Measurements from ENCODE around the gene UBP1.
"Not testable (repeated sequence)": the region's sequence is repeated elsewhere in the genome, so short reads cannot be mapped to it uniquely, and the experiment has no call there.

UBP1 gene

DNA sequence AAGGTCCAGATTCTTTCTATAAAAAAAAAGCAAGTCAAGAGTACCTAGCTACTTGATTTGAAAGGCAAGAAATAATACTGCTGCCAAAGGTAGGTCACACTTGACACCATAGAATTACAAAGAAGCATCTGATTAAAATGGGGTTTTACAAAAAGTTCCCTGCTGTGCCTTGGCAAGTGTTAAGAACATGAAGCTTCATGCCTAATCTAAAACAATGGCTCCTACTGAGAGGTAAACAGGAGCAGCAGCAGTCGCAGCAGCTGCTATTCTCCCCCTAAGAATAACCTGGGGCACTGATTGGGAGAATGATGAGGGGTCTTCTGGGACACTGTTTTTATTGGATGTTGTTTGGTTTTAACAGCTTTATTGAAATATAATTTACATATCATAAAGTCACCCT is 14.1 kb downstream of the UBP1 start:
- Mint-ChIP-seq H3K27me3 (no peaks in the 10 kb centered on the region), H3K36me3 (peaks cover 22 to 32% of the 10 kb centered on the region in 2 donors), H3K4me3 (no peak overlapping the region), H3K9me3 (peaks cover 0 to 1% of the 10 kb centered on the region in 2 donors), H3K27ac (no peak overlapping the region), H3K4me1 (peaks cover 25 to 56% of the 10 kb centered on the region in 2 donors)
- ATAC-seq (replicated peaks), result no peak
- no peak for DNase-seq

DNA sequence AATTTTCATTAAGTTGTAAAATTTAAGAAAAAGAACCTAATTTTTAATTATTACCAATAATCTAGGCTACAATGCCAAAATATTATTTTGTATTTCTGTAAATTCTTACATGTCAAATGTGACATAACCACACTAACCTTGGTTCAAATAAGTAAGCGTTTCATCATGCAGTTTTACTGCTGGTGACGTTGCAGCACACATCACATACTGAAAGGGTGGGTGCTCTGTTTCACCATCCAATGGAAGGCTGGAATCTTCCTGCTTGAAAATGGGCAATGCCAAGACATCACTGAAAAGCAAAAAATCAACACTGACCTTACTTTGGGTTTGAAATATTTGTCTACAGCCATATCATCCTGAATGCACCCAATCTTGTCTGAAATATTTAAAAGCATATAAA is 14.8 kb downstream of the UBP1 start:
- Mint-ChIP-seq H3K36me3 (peaks cover 26 to 32% of the 10 kb centered on the region in 2 donors), H3K4me3 (no peak overlapping the region), H3K27ac (no peak overlapping the region), H3K4me1 (peaks cover 21 to 56% of the 10 kb centered on the region in 2 donors), H3K27me3 (no peaks in the 10 kb centered on the region), H3K9me3 (peaks cover 0 to 1% of the 10 kb centered on the region in 2 donors)
- no peak for ATAC-seq (replicated peaks)
- DNase-seq, result no peak

DNA sequence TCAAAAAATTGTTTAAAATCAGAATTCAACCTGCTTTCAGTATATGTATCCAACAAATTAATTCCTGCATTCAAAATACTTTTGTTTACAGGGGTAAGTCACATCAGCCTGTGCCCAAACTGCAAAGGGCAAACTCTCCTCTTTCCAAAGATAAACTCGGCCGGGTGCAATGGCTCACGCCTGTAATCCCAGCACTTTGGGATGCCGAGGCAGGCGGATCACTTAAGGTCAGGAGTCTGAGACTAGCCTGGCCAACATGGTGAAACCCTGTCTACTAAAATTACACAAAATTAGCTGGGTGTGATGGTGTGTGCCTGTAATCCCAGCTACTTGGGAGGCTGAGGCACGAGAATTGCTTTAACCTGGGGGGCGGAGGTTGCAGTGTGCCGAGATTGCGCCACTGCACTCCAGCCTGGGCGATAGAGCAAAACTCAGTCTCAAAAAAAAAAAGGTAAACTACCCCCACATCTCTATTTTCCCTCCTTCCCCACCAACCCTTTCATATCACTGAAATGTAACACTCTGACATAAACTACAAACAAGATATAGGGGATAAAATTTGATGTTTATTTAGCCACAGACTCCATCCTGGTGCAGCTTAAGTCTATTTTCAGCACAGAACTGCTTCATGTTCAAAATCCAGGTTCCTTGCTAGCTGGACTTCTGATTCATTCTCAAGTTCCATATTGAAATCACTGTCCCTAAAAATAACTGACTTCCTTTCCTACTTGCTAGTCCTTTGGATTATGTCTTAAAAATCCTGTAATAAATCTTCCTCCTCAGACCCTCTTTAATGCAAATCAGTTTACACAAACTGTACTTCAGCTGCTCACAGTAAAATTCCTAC is 15.4 kb downstream of the UBP1 start:
- H3K27ac Mint-ChIP-seq, result no peak overlapping the region

DNA sequence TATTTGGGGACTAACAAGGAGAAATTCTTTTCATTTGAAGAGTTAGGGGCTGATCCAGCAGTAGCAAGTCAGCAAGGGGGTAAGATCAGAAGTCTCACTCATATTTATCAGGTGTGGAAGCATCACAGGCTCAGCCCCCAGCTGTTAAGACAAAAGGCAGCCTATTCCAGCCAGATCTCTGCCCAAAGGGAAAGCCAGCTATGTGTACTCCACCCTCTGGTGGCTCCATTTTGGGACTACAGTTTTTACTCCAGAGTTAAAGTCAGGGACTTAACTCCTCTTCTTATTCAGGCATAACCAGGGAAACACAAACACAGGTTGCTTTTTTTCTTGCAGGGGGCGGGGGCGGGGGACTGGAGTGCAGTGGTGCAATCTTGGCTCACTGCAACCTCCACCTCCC is 19.2 kb downstream of the UBP1 start:
- no peak for ATAC-seq (replicated peaks)
- no peak for DNase-seq
- H3K27me3 Mint-ChIP-seq, result no peaks in the 10 kb centered on the region
- H3K27ac Mint-ChIP-seq, result no peak overlapping the region
- H3K9me3 Mint-ChIP-seq, result peaks cover 0 to 1% of the 10 kb centered on the region in 2 donors
- no peak overlapping the region for H3K4me3 Mint-ChIP-seq
- H3K36me3 Mint-ChIP-seq, result peaks cover 38 to 56% of the 10 kb centered on the region in 2 donors
- peaks cover 11 to 29% of the 10 kb centered on the region in 2 donors for H3K4me1 Mint-ChIP-seq

More for the DNA sequence above, 15.4 kb downstream of the UBP1 start:
- peaks cover 0 to 1% of the 10 kb centered on the region in 2 donors for H3K9me3 Mint-ChIP-seq
- ATAC-seq (replicated peaks), result no peak
- no peak overlapping the region for H3K4me3 Mint-ChIP-seq
- H3K27me3 Mint-ChIP-seq, result no peaks in the 10 kb centered on the region
- DNase-seq, result no peak
- H3K36me3 Mint-ChIP-seq, result peaks cover 28 to 37% of the 10 kb centered on the region in 2 donors
- H3K4me1 Mint-ChIP-seq, result peaks cover 17 to 56% of the 10 kb centered on the region in 2 donors

DNA sequence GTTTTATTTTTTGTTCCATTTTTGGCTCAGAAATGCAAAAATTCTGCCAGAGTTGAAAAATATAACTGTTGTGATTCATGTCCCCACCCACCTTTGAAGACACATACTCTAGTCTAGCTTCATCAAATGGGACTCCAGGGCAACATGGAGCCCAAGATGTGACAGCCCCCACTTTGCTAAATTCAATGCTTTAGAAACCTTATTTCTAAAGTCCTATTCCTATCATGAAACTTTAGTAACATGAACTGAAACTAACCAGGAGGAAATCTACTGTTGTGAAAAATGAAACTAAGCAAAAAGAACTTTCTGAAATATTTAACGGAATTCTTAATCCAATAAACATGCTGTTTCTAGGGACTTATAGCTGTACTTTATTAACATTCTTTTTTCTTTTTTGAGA is 20.3 kb downstream of the UBP1 start:
- Mint-ChIP-seq H3K27me3 (no peaks in the 10 kb centered on the region), H3K27ac (no peak overlapping the region), H3K9me3 (peaks cover 0 to 1% of the 10 kb centered on the region in 2 donors), H3K4me3 (no peak overlapping the region), H3K36me3 (peaks cover 40 to 57% of the 10 kb centered on the region in 2 donors), H3K4me1 (peaks cover 13 to 29% of the 10 kb centered on the region in 2 donors)
- DNase-seq (no peak), ATAC-seq (replicated peaks) (no peak)

DNA sequence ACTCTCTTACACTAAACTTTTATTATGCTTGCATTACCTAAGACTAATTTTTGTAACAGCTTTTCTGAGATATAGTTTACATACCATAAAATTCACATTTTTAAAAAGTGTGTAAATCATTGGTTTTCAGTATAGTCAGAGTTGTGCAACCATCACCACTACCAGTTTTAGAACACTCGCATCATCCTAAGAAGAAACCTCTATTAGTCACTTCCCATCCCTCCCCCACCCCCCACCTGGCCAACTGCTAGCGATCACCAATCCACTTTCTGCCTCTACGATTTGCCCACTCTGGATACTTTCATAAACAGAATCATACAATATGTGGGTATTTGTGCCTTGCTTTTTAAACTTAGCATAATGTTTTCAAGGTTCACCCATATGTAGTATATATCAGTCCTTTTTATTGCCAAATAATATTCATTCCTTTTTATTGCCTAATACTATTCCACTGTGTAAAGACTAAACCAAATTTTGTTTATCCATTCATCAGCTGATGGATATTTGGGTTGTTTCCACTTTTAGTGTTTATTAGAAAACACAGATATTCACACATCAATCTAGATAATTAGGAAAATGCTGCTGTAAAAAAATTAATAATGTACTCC is 23.0 kb downstream of the UBP1 start:
- Mint-ChIP-seq H3K4me1 (peaks cover 13 to 31% of the 10 kb centered on the region in 2 donors), H3K27ac (peak overlapping the region; percentile 7), H3K9me3 (peaks cover 0 to 3% of the 10 kb centered on the region in 2 donors), H3K27me3 (no peaks in the 10 kb centered on the region), H3K36me3 (peaks cover 46 to 66% of the 10 kb centered on the region in 2 donors), H3K4me3 (no peak overlapping the region)
- no peak for ATAC-seq (replicated peaks)
- DNase-seq, result no peak

DNA sequence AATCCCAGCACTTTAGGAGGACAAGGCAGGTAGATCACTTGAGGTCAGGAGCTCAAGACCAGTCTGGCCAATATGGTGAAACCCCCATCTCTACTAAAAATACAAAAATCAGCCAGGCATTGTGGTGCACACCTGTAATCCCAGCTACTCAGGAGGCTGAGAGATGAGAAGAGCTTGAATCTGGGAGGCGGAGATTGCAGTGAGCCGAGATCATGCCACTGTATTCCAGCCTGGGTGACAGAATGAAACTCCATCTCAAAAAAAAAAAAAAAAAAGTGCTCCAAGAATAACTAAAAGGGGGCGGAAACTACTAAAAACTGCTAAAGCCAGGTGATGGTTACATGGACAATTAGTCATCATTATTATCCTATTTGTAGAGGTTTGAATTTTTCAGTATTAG is 29.4 kb downstream of the UBP1 start:
- H3K36me3 Mint-ChIP-seq, result peaks cover 39 to 60% of the 10 kb centered on the region in 2 donors
- not testable (repeated sequence) for H3K27me3 Mint-ChIP-seq; H3K27ac Mint-ChIP-seq; H3K9me3 Mint-ChIP-seq; H3K4me3 Mint-ChIP-seq; DNase-seq; H3K4me1 Mint-ChIP-seq; ATAC-seq (replicated peaks)

DNA sequence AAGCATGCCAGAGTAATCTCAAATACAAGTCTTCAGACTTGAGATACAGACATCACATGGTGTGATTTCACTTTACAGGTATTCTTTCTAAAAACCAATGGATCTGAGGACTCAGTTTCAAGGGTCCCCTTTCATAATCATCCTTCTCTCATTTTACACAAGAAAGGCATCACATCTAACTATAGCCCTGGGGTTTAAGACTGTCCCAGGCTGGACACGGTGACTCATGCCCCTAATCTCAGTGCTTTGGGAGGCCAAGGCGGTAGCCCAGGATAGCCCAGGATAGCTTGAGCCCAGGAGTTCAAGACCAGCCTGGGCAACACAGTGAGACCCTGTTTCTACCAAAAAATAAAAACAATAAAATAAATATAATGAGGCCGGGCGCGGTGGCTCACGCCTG is 36.4 kb downstream of the UBP1 start:
- no peaks in the 10 kb centered on the region for H3K27me3 Mint-ChIP-seq
- H3K9me3 Mint-ChIP-seq, result no peaks in the 10 kb centered on the region
- peaks cover 21 to 45% of the 10 kb centered on the region in 2 donors for H3K36me3 Mint-ChIP-seq
- no peak overlapping the region for H3K4me3 Mint-ChIP-seq
- H3K4me1 Mint-ChIP-seq, result no peaks in the 10 kb centered on the region
- H3K27ac Mint-ChIP-seq, result no peak overlapping the region
- ATAC-seq (replicated peaks) (no peak), DNase-seq (no peak)

DNA sequence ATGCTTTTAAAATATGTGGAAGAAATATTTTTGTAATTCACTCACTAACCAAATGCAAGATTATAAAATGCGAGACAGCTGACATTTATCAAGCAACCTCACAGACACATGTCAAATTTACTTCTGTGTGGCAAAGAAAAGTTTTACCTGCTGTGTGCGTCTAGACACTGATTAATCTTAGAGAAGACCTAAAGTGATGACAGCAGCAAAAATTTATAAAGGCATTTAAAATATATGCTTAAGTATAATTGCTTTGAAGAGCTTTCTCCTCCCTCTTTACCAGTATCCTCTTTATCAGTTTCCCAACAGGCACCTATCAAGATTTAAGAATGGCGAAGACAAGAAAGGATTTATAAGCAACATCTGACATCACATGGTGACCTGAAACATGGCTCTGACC is 37.3 kb downstream of the UBP1 start:
- DNase-seq (no peak), ATAC-seq (replicated peaks) (no peak)
- Mint-ChIP-seq H3K27ac (no peak overlapping the region), H3K9me3 (no peaks in the 10 kb centered on the region), H3K27me3 (no peaks in the 10 kb centered on the region), H3K36me3 (peaks cover 16 to 43% of the 10 kb centered on the region in 2 donors), H3K4me1 (no peaks in the 10 kb centered on the region), H3K4me3 (no peak overlapping the region)

DNA sequence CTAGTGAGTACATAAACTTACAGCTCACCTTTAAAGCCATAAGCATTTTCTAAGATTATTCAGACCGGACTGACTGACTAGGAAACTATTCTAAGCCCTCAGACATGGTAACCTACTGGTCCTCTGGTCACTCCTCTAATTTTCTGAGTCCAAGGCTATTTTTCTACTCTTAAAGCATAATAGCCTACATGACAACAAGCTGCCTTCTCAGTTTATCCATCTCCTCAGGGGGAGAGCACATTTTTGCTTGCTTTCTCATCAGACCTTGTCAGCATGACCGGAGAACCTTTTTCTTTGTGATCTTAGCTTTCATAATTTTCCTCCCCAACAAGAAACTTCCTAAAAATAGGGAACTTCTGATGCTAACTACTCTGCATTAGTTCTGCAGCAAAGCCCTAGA is 38.4 kb downstream of the UBP1 start:
- Mint-ChIP-seq H3K27ac (no peak overlapping the region), H3K4me3 (no peak overlapping the region), H3K9me3 (no peaks in the 10 kb centered on the region), H3K36me3 (peaks cover 21 to 46% of the 10 kb centered on the region in 2 donors), H3K4me1 (no peaks in the 10 kb centered on the region), H3K27me3 (no peaks in the 10 kb centered on the region)
- ATAC-seq (replicated peaks), result no peak
- no peak for DNase-seq

DNA sequence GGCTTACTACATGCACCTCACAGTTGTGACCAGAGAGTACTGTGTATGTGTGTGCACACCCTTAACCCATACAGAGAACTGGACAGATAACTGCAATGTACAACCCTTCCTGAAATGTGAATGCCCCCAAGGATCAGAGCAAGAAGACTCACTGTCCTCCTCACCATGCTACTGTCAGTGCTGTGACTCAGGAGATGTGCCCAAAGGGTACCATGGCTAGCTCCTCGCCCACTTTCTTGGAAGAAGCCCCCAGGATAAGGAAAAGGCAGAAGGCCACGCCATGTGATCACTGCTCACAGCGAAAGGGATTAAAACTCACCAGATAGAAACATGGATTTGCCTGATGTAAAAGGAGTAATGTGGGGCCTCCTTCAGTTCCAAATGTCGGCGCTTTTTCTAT is 41.8 kb downstream of the UBP1 start:
- ATAC-seq (replicated peaks) (no peak), DNase-seq (no peak)
- Mint-ChIP-seq H3K4me3 (no peak overlapping the region), H3K27ac (no peak overlapping the region), H3K9me3 (no peaks in the 10 kb centered on the region), H3K36me3 (peaks cover 19 to 51% of the 10 kb centered on the region in 2 donors), H3K27me3 (no peaks in the 10 kb centered on the region), H3K4me1 (no peaks in the 10 kb centered on the region)

DNA sequence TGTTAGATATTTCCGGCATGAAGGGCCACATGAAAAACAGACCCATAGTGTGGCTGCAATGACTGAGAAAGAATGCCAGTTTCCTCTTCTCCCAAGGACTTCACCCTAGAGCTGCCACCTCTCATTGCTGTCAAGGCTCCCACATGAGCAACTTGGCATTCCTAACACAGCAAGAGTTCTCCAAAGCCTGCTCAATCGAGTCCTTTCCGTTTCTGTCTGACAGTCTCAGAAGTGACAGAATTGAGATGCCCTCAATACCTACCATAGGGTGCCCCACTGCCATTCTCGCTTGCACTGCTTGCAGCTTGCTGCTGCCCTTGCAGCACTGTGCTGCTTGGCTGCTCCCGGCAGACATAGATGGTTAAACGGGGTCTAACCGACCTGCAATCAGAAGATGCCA is 44.3 kb downstream of the UBP1 start:
- H3K27me3 Mint-ChIP-seq, result no peaks in the 10 kb centered on the region
- H3K9me3 Mint-ChIP-seq, result no peaks in the 10 kb centered on the region
- ATAC-seq (replicated peaks), result no peak
- peaks cover 23 to 49% of the 10 kb centered on the region in 2 donors for H3K36me3 Mint-ChIP-seq
- no peaks in the 10 kb centered on the region for H3K4me1 Mint-ChIP-seq
- H3K27ac Mint-ChIP-seq, result no peak overlapping the region
- DNase-seq, result no peak
- H3K4me3 Mint-ChIP-seq, result no peak overlapping the region

DNA sequence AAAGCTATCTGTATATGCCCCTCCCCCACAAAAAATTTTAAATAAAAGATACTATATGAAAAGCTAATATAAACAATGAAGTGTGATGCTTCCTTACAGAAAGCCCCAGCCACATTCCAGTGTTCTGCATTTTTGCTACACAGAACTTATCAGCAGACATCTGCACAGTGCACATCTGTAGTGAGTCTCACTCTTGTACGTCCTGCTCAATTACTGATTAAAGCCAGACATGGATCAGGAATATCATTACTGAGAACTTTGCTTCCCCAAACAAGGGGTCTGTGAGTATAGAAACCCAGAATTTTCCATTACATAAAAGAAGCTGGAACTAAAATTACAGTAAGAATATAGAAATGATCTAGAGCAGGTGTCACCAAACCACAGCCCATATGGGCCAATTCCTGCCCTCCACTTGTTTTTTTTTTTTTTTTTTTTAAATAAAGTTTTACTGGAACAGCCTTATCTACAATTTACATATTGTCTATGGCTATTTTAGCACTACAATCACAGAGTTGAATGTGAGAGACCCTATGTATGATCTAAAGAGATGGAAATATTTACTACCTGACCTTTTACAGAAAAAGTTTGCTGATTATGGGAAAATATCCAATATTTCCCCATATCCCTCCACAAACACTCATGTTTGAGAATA is 45.7 kb downstream of the UBP1 start:
- H3K36me3 Mint-ChIP-seq, result peaks cover 26 to 51% of the 10 kb centered on the region in 2 donors
- no peak for ATAC-seq (replicated peaks)
- no peak overlapping the region for H3K4me3 Mint-ChIP-seq
- H3K27me3 Mint-ChIP-seq, result no peaks in the 10 kb centered on the region
- no peak overlapping the region for H3K27ac Mint-ChIP-seq
- no peaks in the 10 kb centered on the region for H3K9me3 Mint-ChIP-seq
- no peaks in the 10 kb centered on the region for H3K4me1 Mint-ChIP-seq
- DNase-seq, result no peak

DNA sequence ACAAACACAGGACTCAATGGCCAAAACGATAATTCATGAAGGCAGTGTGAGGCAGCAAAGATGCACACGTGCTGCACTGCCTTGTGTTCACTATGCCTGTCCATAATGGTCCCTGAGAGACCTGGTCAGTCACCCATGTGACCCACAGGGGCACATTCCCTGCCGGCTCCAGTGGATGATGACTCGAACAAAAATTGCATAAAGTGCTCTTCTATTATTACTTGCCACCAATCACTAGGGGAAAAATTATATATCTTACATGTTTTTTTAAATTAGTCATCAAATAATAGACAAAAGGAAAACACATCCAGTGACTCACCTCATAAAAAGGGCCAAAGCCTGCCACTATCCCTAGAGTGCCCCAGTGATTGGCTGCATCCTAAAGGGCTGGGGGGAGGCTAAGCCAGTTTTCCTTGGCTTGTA is 47.5 kb downstream of the UBP1 start:
- H3K4me1 Mint-ChIP-seq, result no peaks in the 10 kb centered on the region
- H3K27me3 Mint-ChIP-seq, result no peaks in the 10 kb centered on the region
- H3K4me3 Mint-ChIP-seq, result no peak overlapping the region
- no peak overlapping the region for H3K27ac Mint-ChIP-seq
- DNase-seq, result no peak
- H3K36me3 Mint-ChIP-seq, result peaks cover 35 to 52% of the 10 kb centered on the region in 2 donors
- ATAC-seq (replicated peaks), result no peak
- H3K9me3 Mint-ChIP-seq, result no peaks in the 10 kb centered on the region

Data from stimulated activated naive B cell treated with anti-CD40 and anti-IgM and Interleukin-4, amounts not matched to agents 10 μg/mL and 1 μg/mL and 100 μg/mL, for 72 hours (primary cell).